ENCODE measurements around the gene CDC42BPG. TPM values are rescaled to one million over a fixed set of nuclear protein-coding genes. Genes with fewer than 3 reads are reported as not detected.

Gene CDC42BPG
- total and polyA plus RNA-seq, 2 of the 8 experiments (the other 6 are each of a cell fraction or from before 2014, with no cell fraction given) = 3.7 to 10.6 TPM

DNA sequence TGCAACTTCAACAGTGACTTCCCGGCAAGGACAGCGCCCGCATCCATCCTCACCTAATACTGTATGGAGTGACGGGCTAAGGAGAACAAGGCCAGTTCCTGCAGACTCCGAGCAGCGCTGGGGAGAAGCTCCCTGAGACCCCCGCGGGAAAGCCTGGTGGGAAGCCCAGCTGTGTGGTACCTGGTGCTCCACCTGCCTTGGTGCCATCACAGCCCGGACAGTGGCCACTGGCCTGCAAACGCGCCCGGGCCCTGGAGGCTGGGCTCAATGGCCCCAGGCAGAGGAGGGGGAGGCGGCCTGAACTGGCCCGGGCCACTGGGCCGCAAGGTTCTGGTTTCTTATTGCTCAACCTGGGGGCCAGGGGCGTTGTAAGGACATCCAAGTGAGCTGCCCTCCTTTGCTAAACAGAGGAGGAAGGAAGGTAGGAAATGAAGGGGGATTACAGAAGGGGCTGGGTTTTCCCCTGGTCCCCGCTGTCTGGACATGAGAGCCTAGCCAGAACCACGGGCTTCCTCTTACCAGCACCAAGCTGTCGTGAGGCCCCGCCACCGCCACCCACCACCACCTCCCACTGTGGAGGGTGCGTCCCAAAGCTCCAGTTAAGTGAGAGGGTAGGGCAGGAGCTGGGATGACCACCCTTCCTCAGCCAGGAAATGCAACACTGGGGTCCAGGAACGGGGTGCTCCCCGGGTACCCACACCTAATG, 8.5 kb upstream of the CDC42BPG start:
- no peak overlapping the region for H2BK5ac ChIP-seq (ENCODE audit: low read depth, low read length)
- no peak overlapping the region for H2BK15ac ChIP-seq (ENCODE audit: low read length)
- H2BK20ac ChIP-seq (ENCODE audit: low read length) = no peak overlapping the region
- no peaks in the 10 kb centered on the region for H3K9me3 ChIP-seq (ENCODE audit: insufficient read depth in 2 of 2, low read depth in 1 of 2, low read length in 1 of 2)
- H2AFZ ChIP-seq (ENCODE audit: low read length) = no peak overlapping the region
- no peak overlapping the region for H4K91ac ChIP-seq (replicated peaks; ENCODE audit: insufficient read length, low read length)
- FAIRE-seq (no peak), DNase-seq (ENCODE audit: low read depth in 1 of 2, low spot score in 2 of 2) (no peak)
- H4K5ac ChIP-seq (ENCODE audit: insufficient read length, low read depth, low read length) = no peak overlapping the region
- H3K79me1 ChIP-seq (ENCODE audit: low read depth, low read length) = no peaks in the 10 kb centered on the region
- peaks cover 0 to 5% of the 10 kb centered on the region in 2 experiments for H4K20me1 ChIP-seq (replicated peaks in 1 of 2; ENCODE audit: control insufficient read depth in 1 of 2, insufficient read depth in 2 of 2, low read length in 2 of 2)
- H3K27ac ChIP-seq (ENCODE audit: low read depth, low read length) = no peak overlapping the region
- no peaks in the 10 kb centered on the region for H3K27me3 ChIP-seq (replicated peaks in 1 of 4; ENCODE audit: control insufficient read depth in 3 of 4, extremely low read depth in 1 of 4, insufficient read depth in 3 of 4, low read length in 3 of 4)
- no peak overlapping the region for H3K4ac ChIP-seq (replicated peaks; ENCODE audit: insufficient read length, low read depth, low read length)
- H3K18ac ChIP-seq (ENCODE audit: extremely low read depth, low read length) = no peak overlapping the region
- peaks cover 0 to 5% (median 0%) of the 10 kb centered on the region in 4 experiments; a peak in 1 of 8 replicates for H3K36me3 ChIP-seq (ENCODE audit: control insufficient read depth in 2 of 4, insufficient read depth in 4 of 4, low read length in 3 of 4)
- no peak overlapping the region for H2AK5ac ChIP-seq (ENCODE audit: low read depth, low read length)
- no peaks in the 10 kb centered on the region for H3K79me2 ChIP-seq (ENCODE audit: control insufficient read depth in 1 of 2, insufficient read depth in 2 of 2, low read length in 2 of 2)
- H3K56ac ChIP-seq (replicated peaks; ENCODE audit: insufficient read length, low read depth, low read length) = no peak overlapping the region
- H3K4me3 ChIP-seq (ENCODE audit: extremely low read depth in 1 of 4, insufficient read depth in 2 of 4, low read depth in 3 of 4, low read length in 4 of 4) = no peak overlapping the region
- ChIA-PET CTCF (ENCODE audit: partially characterized antibody) (interaction anchor here (1.1 to 32.3 kb wide), 5 partner anchors 10 to 95 kb away, joined by 3 to 1058 read pairs (median 12); partner anchors contain the start of genes EHD1 and GPHA2), POLR2A (ENCODE audit: partially characterized antibody) (interaction anchor here (0.8 to 25.7 kb wide), 4 partner anchors 8 to 31 kb away, joined by 3 to 408 read pairs (median 4); partner anchors contain the start of gene EHD1)
- no peak overlapping the region for H3K23ac ChIP-seq (ENCODE audit: insufficient read length)
- H3K4me2 ChIP-seq (ENCODE audit: insufficient read depth in 1 of 2, low read depth in 2 of 2, low read length in 2 of 2) = no peak overlapping the region
- H3K9ac ChIP-seq (replicated peaks in 1 of 4; ENCODE audit: extremely low read depth in 1 of 4, low read depth in 3 of 4, low read length in 3 of 4) = no peak overlapping the region
- H3K23me2 ChIP-seq (ENCODE audit: low read depth, low read length) = no peaks in the 10 kb centered on the region
- TF ChIP-seq TAF1 (IDR thresholded peaks at IDR 0.05; ENCODE audit: low read depth, low read length) = no peak
- TF ChIP-seq BACH1 (IDR thresholded peaks at IDR 0.05; ENCODE audit: low read length) = no peak
- no peak for TF ChIP-seq GTF2F1 (IDR thresholded peaks at IDR 0.05; ENCODE audit: borderline replicate concordance, low read depth, low read length)
- TF ChIP-seq, protein P1, sequence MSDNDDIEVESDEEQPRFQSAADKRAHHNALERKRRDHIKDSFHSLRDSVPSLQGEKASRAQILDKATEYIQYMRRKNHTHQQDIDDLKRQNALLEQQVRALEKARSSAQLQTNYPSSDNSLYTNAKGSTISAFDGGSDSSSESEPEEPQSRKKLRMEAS (IDR thresholded peaks at IDR 0.05) = no peak
- TF ChIP-seq PHF8 (conservative IDR thresholded peaks at IDR 0.05; ENCODE audit: low read depth, low read length) = no peak
- no peak for TF ChIP-seq TEAD4 (IDR thresholded peaks at IDR 0.05; ENCODE audit: low read depth, low read length)
- no peak for TF ChIP-seq HDAC6 (IDR thresholded peaks at IDR 0.05; ENCODE audit: low read depth, low read length)
- no peak for TF ChIP-seq SIRT6 (IDR thresholded peaks at IDR 0.05; ENCODE audit: low read length)
- TF ChIP-seq MAFK (IDR thresholded peaks at IDR 0.05; ENCODE audit: low read depth, low read length) = no peak
- TF ChIP-seq SUZ12 (IDR thresholded peaks at IDR 0.05; ENCODE audit: low read length) = no peak
- TF ChIP-seq SP1 (IDR thresholded peaks at IDR 0.05; ENCODE audit: low read depth, low read length) = no peak
- no peak for TF ChIP-seq NANOG (IDR thresholded peaks at IDR 0.05; ENCODE audit: insufficient read depth, low read depth, low read length, poor library complexity, severe bottlenecking)
- no peak for TF ChIP-seq GABPA (IDR thresholded peaks at IDR 0.05; ENCODE audit: borderline replicate concordance, insufficient read depth, low read length)
- no peak overlapping the region for H4K8ac ChIP-seq (ENCODE audit: extremely low read depth, insufficient read depth, low read length)
- H2BK12ac ChIP-seq (ENCODE audit: low read depth, low read length) = no peak overlapping the region
- 87% methylated on average over 21 of the region's 24 CpGs; no CpG with 5 or more reads in 1 of the 2 experiments for WGBS, 2 experiments (ENCODE audit: extremely low coverage in 1 of 2, insufficient coverage in 1 of 2, insufficient read length in 1 of 2, insufficient replicate concordance in 2 of 2, low coverage in 1 of 2, low lambda C conversion rate in 2 of 2, missing lambda C conversion rate in 1 of 2)
- no peak overlapping the region for H2BK120ac ChIP-seq (replicated peaks; ENCODE audit: low read depth, low read length)
- peaks cover 0 to 17% (median 7%) of the 10 kb centered on the region in 4 experiments; a peak in 6 of 7 replicates for H3K4me1 ChIP-seq (replicated peaks in 1 of 4; ENCODE audit: control insufficient read depth in 3 of 4, insufficient read depth in 4 of 4, low read length in 3 of 4)
- no peak overlapping the region for H3K14ac ChIP-seq (ENCODE audit: insufficient read length)
